Trophoblast cell (in vitro differentiated cells and primary cell): ENCODE results near the gene C16orf92.
A peak's percentile ranks its signal among the peaks of the same experiment; 100 is the strongest.

Experiments
- DNase-seq, 2 donors: peaks; one replicate each; pipeline ENCODE4 v3.0.0-alpha.2; 2016
- H2AFZ ChIP-seq: 2 replicates; pipeline ENCODE4 v1.6.1; 2013; ENCODE audit warnings: low read length, moderate library complexity, mild to moderate bottlenecking; ENCODE audit not compliant: insufficient read depth, poor library complexity
- H2AK5ac ChIP-seq: 2 replicates; pipeline ENCODE4 v1.6.1; 2013; ENCODE audit warnings: mild to moderate bottlenecking, low read length
- H2BK120ac ChIP-seq: 2 replicates; pipeline ENCODE4 v1.6.1; 2013; ENCODE audit warnings: low read length, mild to moderate bottlenecking, moderate library complexity; ENCODE audit not compliant: insufficient read depth, poor library complexity
- H2BK12ac ChIP-seq: 2 replicates; pipeline ENCODE4 v1.6.1; 2013; ENCODE audit warnings: mild to moderate bottlenecking, low read length, moderate library complexity
- H2BK5ac ChIP-seq: 2 replicates; pipeline ENCODE4 v1.6.1; 2013; ENCODE audit warnings: low read length, low read depth, moderate library complexity, mild to moderate bottlenecking; ENCODE audit not compliant: poor library complexity
- H3K14ac ChIP-seq: 2 replicates; pipeline ENCODE4 v1.6.1; 2013; ENCODE audit warnings: mild to moderate bottlenecking, low read length
- H3K18ac ChIP-seq: 2 replicates; pipeline ENCODE4 v1.6.1; 2013; ENCODE audit warnings: mild to moderate bottlenecking, low read length
- H3K23ac ChIP-seq: 2 replicates; pipeline ENCODE4 v1.6.1; 2013; ENCODE audit warnings: low read length
- H3K27ac ChIP-seq: 2 replicates; pipeline ENCODE4 v1.5.1; 2013; ENCODE audit warnings: low read depth, mild to moderate bottlenecking, inconsistent platforms, low read length, moderate library complexity
- H3K27me3 ChIP-seq: 2 replicates; pipeline ENCODE4 v1.6.1; 2013; ENCODE audit warnings: inconsistent platforms, mild to moderate bottlenecking, low read length, moderate library complexity; ENCODE audit not compliant: insufficient read depth
- H3K36me3 ChIP-seq, 2 experiments: 1 replicate in 1 of 2; 2 replicates in 1 of 2; pipeline ENCODE4 v1.6.1; 2013; ENCODE audit warnings: low read length in 2 of 2, mild to moderate bottlenecking in 2 of 2, moderate library complexity in 1 of 2; ENCODE audit not compliant: insufficient read depth in 2 of 2, control insufficient read depth in 1 of 2
- H3K4ac ChIP-seq: 2 replicates; pipeline ENCODE4 v1.6.1; 2013; ENCODE audit warnings: low read depth, mild to moderate bottlenecking, low read length, moderate library complexity
- H3K4me1 ChIP-seq, 2 experiments: 1 replicate in 1 of 2; 2 replicates in 1 of 2; pipeline ENCODE4 v1.6.1; 2013; ENCODE audit warnings: low read length in 2 of 2, mild to moderate bottlenecking in 2 of 2, moderate library complexity in 1 of 2; ENCODE audit not compliant: insufficient read depth in 2 of 2, control insufficient read depth in 1 of 2
- H3K4me2 ChIP-seq: 2 replicates; pipeline ENCODE4 v1.6.1; 2013; ENCODE audit warnings: inconsistent platforms, mild to moderate bottlenecking, low read length, moderate library complexity
- H3K4me3 ChIP-seq: 2 replicates; pipeline ENCODE4 v1.5.1; 2013; ENCODE audit warnings: mild to moderate bottlenecking, low read depth, low read length, inconsistent platforms
- H3K79me1 ChIP-seq: one replicate; pipeline ENCODE4 v1.6.1; 2013; ENCODE audit warnings: low read length
- H3K79me2 ChIP-seq: 2 replicates; pipeline ENCODE4 v1.6.1; 2013; ENCODE audit warnings: low read length, mild to moderate bottlenecking; ENCODE audit not compliant: control insufficient read depth, insufficient read depth, poor library complexity
- H3K9ac ChIP-seq: 2 replicates; pipeline ENCODE4 v1.6.1; 2013; ENCODE audit warnings: mild to moderate bottlenecking, low read length
- H3K9me3 ChIP-seq: 2 replicates; pipeline ENCODE4 v1.6.1; 2013; ENCODE audit warnings: low read depth, mild to moderate bottlenecking, control low read depth, inconsistent platforms, low read length; ENCODE audit not compliant: insufficient read depth
- H4K12ac ChIP-seq: 2 replicates; pipeline ENCODE4 v1.6.1; 2013; ENCODE audit warnings: low read depth, mild to moderate bottlenecking, low read length, moderate library complexity
- H4K8ac ChIP-seq: 2 replicates; pipeline ENCODE4 v1.6.1; 2013; ENCODE audit warnings: low read depth, mild to moderate bottlenecking, low read length, moderate library complexity
- H4K91ac ChIP-seq: one replicate; pipeline ENCODE4 v1.6.1; 2013; ENCODE audit warnings: low read depth, mild to moderate bottlenecking, low read length, moderate library complexity
- WGBS: extraction: QIAGEN DNeasy Blood & Tissue Kit; methylation state at CpG from one replicate; pipeline ENCODE4 v1.1.7; 2013; ENCODE audit warnings: missing lambda C conversion rate; ENCODE audit not compliant: insufficient read length, insufficient coverage; ENCODE audit errors: extremely low coverage; 5-methylcytosine and 5-hydroxymethylcytosine counted together

C16orf92 gene

DNA sequence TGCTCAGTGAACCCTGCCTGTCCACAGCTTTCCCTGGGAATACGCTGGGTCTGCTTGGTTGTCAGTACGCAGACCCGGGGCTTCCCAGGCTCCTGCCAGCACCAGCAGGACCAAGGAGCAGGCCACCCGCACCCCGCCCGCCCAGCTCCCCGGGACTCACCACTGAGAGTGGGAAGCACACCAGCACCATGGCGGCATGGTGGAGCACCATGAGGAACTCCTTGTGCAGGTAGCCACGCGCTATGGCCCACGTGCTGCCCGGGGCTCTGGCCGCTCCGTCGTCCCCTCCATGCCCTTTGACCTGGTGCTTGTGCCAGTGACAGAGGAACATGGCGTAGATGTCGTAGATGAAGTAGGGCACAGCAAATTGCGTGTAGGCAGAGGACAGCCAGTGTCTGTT is 3.5 kb downstream of the C16orf92 start:
- Histone ChIP-seq H3K27ac (no peak overlapping the region), H3K79me2 (no peaks in the 10 kb centered on the region), H4K12ac (no peak overlapping the region), H4K91ac (no peak overlapping the region), H3K4me3 (no peak overlapping the region), H3K4me1 (no peaks in the 10 kb centered on the region), H3K4ac (no peak overlapping the region), H2AFZ (no peak overlapping the region), H2AK5ac (no peak overlapping the region), H3K36me3 (no peaks in the 10 kb centered on the region), H2BK5ac (no peak overlapping the region), H2BK12ac (no peak overlapping the region), H3K23ac (no peak overlapping the region), H4K8ac (no peak overlapping the region), H3K4me2 (no peak overlapping the region), H3K9me3 (peaks cover 2% of the 10 kb centered on the region), H3K14ac (no peak overlapping the region), H3K9ac (no peak overlapping the region), H3K18ac (no peak overlapping the region), H3K79me1 (no peaks in the 10 kb centered on the region), H3K27me3 (peaks cover 19% of the 10 kb centered on the region), H2BK120ac (no peak overlapping the region)
- no CpG with 5 or more reads among the region's 18 CpGs for WGBS
- no peak for DNase-seq

DNA sequence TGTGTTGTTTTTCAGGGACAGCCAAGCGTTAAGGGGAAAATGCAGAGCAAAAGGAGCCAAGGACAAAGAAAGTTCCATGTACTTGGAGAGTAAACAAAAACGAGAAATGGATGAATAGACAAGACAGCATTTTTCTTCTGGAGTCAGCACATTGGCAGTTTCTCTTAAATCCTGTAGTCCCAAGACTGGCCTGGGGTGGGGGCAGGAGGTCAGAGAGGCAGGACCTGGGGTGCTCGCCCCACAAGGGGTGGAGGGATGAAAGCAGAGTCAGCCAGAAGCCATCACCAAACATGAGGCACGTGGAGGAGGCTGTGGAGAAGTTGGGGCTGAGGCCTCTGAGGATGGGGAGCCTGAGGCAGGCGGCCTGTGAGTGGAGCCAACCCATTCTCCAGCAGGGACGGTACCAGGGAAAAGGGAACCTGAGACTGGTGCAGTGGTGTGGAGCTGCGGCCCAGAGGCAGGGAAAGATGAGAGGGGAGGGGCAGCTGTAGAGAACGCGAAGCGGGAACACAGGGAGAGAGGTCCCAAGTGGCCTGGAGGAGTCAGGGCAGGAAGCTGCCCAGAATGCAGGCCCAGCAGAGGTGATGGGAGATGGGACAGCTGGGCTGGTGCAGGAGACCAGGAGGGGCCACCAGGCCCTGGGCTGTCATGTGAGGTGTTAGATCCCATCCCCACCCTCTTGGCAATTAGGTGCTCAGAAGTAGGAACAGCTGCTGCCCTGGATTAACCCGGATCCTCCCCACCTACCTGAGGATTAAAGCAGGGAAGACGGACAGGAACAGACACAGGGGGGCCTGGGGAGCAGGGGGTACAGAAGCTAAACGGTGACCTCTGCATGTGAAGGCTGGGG is 4.8 kb downstream of the C16orf92 start:
- no peak overlapping the region for H2AK5ac ChIP-seq
- DNase-seq: no peak
- H3K4me2 ChIP-seq: no peak overlapping the region
- H2BK12ac ChIP-seq: no peak overlapping the region
- no peak overlapping the region for H3K9ac ChIP-seq
- no peak overlapping the region for H2AFZ ChIP-seq
- H3K27ac ChIP-seq: no peak overlapping the region
- no peak overlapping the region for H4K8ac ChIP-seq
- H3K36me3 ChIP-seq: no peaks in the 10 kb centered on the region
- no peak overlapping the region for H2BK5ac ChIP-seq
- H3K4me3 ChIP-seq: no peak overlapping the region
- H3K18ac ChIP-seq: no peak overlapping the region
- WGBS: no CpG with 5 or more reads among the region's 13 CpGs
- H3K23ac ChIP-seq: no peak overlapping the region
- H3K4me1 ChIP-seq: no peaks in the 10 kb centered on the region
- no peak overlapping the region for H4K91ac ChIP-seq
- H2BK120ac ChIP-seq: no peak overlapping the region
- H4K12ac ChIP-seq: no peak overlapping the region
- H3K9me3 ChIP-seq: peaks cover 2% of the 10 kb centered on the region
- H3K79me2 ChIP-seq: no peaks in the 10 kb centered on the region
- H3K14ac ChIP-seq: no peak overlapping the region
- no peak overlapping the region for H3K4ac ChIP-seq
- no peaks in the 10 kb centered on the region for H3K79me1 ChIP-seq
- peaks cover 25% of the 10 kb centered on the region for H3K27me3 ChIP-seq

DNA sequence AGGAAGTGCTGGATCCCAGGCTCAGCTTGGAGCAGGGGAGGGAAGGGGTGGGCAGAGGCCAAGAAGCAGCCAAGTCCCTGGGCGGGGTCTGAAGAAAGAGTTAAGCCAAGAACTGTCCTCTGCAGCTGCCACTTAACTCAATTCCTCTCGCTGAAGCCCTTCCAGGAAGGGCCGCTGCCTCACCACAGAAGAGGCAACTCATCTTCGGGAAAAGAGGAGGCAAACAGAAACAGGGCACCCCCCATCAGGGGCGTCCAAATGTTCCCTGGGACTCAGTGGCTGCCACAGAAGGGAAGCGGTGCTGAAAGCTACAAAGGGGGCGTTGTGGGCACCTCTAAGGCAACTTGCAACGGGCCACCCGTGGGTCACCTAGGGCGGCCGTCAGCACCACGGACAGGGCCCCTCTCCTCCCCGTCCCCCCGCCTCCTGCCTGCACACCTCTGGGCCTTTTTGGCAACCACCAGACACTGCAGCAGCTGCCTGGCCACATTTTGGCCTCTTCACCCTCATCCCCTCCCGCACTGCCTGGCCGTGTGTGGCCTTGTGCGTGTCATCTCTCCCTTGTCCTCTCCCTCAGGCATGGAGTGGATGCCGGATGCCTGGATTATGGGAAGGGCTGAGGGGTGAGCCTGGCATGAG is 5.6 kb downstream of the C16orf92 start:
- H3K14ac ChIP-seq: no peak overlapping the region
- H2BK120ac ChIP-seq: no peak overlapping the region
- H2BK5ac ChIP-seq: no peak overlapping the region
- H3K18ac ChIP-seq: no peak overlapping the region
- H4K8ac ChIP-seq: no peak overlapping the region
- H3K23ac ChIP-seq: no peak overlapping the region
- peaks cover 25% of the 10 kb centered on the region for H3K27me3 ChIP-seq
- peaks cover 2% of the 10 kb centered on the region for H3K9me3 ChIP-seq
- no peak overlapping the region for H2BK12ac ChIP-seq
- H3K9ac ChIP-seq: no peak overlapping the region
- H3K79me2 ChIP-seq: no peaks in the 10 kb centered on the region
- H3K4ac ChIP-seq: no peak overlapping the region
- H4K91ac ChIP-seq: no peak overlapping the region
- no peaks in the 10 kb centered on the region for H3K4me1 ChIP-seq
- H3K4me3 ChIP-seq: no peak overlapping the region
- H4K12ac ChIP-seq: no peak overlapping the region
- no peak overlapping the region for H3K4me2 ChIP-seq
- no peak overlapping the region for H2AFZ ChIP-seq
- H3K36me3 ChIP-seq: no peaks in the 10 kb centered on the region
- WGBS: no CpG with 5 or more reads among the region's 18 CpGs
- no peak overlapping the region for H2AK5ac ChIP-seq
- no peaks in the 10 kb centered on the region for H3K79me1 ChIP-seq
- peak in 1 of 2 donors; percentile 50 for DNase-seq
- H3K27ac ChIP-seq: no peak overlapping the region

DNA sequence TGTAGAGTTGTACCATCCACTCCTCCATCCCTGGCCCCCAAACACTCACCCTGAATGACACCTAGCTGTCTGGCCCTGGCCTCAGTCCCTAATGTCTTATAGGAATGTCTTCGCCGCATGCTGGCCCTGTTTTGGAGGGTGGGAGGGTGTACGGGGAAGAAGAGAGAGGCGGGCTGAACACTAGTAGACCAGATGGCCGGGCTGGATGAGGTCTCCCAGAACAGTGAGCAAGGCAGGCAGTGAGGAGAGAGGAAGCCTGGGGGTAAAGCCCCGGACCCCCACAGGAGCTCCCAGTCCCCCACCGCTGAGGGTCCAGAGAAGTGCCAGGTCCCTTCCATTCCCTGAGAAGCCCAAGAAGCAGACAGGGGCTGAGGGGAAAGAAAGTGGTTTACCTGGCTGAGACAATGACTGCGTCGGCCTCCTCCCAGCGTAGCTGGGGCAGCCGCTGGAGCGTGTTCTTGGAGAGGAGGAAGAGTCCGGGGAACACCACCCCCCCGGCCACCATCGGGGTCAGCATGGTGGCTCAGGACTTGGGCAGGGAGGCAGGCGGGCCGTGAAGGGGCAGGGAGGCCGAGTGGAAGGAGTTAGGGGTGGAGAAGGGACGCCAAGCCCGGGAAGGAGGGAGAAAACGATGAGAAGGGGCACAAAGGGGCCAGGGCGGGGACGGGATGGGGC is 7.2 kb downstream of the C16orf92 start:
- H3K23ac ChIP-seq: no peak overlapping the region
- no peak overlapping the region for H4K91ac ChIP-seq
- no CpG with 5 or more reads among the region's 23 CpGs for WGBS
- no peak overlapping the region for H3K4ac ChIP-seq
- H3K4me2 ChIP-seq: no peak overlapping the region
- H3K9ac ChIP-seq: no peak overlapping the region
- H2BK120ac ChIP-seq: no peak overlapping the region
- H3K27ac ChIP-seq: no peak overlapping the region
- DNase-seq: no peak
- peaks cover 25% of the 10 kb centered on the region for H3K27me3 ChIP-seq
- no peak overlapping the region for H2AK5ac ChIP-seq
- H3K79me1 ChIP-seq: no peaks in the 10 kb centered on the region
- H2AFZ ChIP-seq: no peak overlapping the region
- no peak overlapping the region for H4K12ac ChIP-seq
- no peak overlapping the region for H3K4me3 ChIP-seq
- no peak overlapping the region for H4K8ac ChIP-seq
- H3K14ac ChIP-seq: no peak overlapping the region
- no peaks in the 10 kb centered on the region for H3K36me3 ChIP-seq
- H2BK5ac ChIP-seq: no peak overlapping the region
- no peaks in the 10 kb centered on the region for H3K79me2 ChIP-seq
- no peak overlapping the region for H2BK12ac ChIP-seq
- H3K9me3 ChIP-seq: peaks cover 2% of the 10 kb centered on the region
- H3K18ac ChIP-seq: no peak overlapping the region
- H3K4me1 ChIP-seq: no peaks in the 10 kb centered on the region
